NCI-H146 treated with DMSO at 0.1 percent for 48 hours (cell line): ENCODE measurements around the gene UBN1.
"Not testable (repeated sequence)": the region's sequence is repeated elsewhere in the genome, so short reads cannot be mapped to it uniquely, and the experiment has no call there.

ENCODE experiments used
- DNase-seq: peaks from one replicate; lab custom pipeline; 2025; ENCODE audit not compliant: unreplicated experiment; lab: John Stamatoyannopoulos, UW

Gene UBN1

DNA sequence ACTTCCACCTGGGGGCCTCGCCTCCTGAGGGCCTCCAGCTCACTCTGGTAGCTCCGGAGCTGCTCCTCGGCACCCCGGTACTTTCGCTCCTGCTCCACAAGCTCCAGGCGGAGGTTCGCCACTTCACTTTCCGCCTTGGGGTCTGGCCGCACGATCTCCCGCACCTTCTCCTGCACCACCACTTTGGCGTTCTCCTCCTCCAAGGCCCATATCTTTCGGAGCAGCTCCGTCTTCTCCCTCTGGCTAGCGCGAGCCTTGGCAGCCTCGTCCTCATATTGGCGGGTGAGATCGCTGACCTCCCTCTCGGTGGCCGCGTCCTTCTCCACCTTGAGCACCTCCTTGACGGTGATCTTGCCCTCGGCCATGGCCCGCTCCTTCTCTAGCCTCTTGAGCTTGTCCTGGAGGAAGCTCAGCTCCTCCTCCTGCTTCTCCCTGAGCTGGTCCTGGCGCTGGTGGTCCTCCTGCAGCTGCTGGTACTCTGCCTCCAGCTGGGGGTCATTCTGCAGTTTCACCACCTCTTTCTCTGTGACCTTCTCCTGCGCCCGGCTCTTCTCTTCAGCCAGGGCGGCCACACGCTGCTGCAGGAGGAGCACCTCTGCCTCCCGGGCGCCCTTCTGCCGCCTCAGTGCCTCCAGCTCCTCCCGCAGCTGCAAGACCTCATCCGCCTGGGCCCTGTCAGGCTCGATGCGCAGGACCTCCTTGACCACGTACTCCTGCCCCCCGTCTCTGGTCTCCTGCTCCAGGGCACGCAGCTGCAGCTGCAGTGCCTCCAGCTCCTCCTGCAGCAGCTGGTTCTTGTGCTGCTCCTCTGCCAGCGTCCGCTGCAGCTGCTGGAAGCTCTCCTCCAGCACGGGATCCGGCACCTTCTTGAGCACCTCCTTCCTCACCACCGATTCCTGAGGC, 37.9 kb downstream of the UBN1 start:
- no peak for DNase-seq

DNA sequence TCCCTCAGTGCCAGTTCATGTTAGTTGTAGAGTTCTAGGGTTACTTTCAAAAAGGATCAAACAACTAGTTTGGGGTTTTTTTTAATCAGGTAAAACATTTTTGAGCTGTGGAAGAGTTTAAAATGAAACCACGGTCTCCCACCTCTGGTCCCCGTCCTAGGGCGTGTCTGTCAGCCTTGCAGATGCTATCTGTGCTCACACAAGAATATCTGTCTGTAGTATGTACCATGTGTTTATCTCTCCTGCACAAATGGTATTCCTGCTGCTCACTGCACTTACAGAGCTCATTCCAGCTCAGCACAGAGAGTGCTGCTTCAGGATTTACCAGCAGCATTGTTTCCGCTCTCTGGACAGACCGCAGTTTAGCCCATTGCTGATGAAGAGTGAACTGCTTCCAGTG, 38.9 kb downstream of the UBN1 start:
- DNase-seq: no peak

DNA sequence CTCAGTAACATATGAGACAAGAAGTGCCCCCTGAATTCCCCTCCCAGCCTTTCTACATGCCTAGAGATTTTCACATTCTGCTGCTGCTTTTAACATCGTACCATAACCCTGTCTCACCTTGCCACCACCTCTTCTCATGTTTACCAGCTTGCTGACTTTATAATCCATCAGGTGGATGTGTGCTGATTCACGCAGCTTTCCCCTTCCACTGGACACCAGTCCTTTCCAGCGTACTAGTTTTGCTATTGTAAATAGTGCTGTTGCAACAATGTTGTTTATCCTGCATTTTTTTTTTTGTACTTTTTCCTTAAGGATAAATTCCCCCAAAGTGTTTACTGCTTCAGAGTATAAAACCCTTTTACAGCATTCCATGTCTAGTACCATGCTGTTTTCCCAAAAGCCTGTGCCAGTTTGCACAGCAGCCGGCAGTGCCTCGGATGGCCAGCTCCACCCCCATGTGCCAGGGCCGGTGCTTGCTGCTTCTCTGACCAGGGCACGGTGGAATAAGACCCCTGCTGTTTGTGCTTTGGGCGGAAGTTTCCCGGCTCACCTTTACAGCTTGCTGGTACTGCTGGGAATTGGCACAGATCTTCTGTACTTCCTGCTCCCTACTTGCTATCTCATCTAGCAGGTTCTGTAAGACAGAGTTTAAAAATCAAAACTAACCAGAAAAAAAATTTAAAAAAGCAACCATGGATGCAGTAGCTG, 41.3 kb downstream of the UBN1 start:
- no peak for DNase-seq

DNA sequence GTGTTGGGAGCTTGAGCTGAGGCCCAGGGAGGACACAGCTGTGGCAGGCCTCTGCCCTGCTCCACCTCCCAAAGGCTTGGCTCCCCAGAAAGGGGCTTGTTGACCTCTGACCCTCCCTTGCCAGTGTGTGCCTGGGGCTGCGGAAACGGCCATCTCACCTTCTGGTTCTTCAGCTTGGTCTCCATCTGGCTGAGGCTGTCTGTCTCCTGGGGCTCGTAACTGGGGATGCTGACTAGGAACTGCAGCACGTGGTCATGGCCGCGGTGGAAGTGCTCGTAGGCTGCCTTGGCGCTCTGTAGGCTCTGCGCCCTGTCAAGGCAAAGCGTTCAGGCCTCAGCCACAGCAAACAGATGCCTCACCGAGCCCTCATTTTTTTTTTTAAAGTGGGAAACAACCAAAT, 42.7 kb downstream of the UBN1 start:
- no peak for DNase-seq

DNA sequence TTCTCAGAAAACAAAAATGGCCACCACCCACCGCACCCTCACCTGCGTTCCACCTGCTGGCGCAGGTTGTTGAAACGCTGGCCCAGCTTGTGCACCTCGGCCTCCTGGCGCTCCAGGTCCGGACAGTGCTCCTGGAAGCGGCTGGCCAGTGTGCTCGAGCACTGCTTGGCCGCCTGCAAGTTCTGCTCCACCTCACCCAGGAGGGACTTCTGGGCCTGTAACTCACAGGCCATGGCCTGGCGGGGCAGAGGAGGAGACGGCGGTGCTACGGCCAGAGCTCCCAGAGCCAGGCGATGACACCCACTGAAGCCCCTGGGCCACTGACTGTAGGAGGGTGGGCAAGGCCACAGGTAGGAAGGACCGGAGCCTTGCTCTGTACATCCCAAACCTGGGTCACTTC, 43.4 kb downstream of the UBN1 start:
- no peak for DNase-seq

DNA sequence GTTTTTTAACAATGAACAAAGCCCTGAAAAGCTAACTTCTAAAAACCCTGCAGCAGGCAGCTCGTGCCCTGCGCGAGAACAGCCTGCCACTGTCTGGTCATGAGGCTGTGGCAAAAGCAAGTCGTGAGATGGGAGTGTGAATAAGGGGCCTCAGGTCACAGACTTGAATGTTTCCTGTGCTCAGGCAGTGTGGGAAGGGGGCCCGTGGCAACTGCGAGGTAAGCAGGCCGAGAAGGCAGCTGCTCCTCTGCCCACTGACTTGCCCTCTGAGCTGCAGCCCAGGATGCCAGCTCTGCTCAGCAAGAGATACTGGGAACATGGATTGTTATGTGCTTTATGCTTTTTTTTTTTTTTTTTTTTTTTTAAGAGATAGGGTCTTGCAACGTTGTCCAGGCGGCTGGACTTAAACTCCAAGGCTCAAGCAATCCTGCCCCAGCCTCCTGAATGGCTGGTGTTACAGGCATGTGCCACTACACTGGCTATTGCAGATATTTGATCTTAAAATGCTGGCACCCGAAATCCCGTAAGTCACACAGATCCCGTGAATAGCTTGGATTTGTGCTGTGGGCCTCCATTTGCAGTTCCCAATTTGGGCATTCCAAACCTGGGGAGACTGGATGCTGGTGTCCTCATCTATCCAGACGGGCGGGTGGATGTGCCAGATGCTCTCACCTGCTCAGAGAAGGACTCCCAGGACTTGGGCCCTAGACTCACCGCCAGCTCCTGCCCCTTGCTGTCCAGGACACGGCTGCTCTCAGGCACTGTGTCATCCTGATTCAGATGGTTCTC, 44.0 kb downstream of the UBN1 start:
- no peak for DNase-seq

DNA sequence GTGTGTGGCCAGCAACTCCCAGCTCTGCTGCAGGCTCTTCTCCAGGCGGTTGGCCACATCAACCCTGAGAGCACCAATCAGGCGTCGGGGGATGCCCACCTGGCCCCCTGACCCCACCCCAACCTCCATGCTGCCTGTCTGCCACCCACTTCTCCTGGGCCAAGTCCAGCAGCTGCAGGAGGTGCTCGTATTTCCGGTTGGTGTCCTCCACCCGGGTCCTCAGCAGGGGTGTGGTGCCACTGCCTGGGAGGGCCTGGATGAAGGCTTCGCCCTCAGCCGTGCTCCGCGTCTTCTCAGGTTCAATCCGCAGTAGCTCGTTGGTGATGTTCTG, 44.6 kb downstream of the UBN1 start:
- no peak for DNase-seq

DNA sequence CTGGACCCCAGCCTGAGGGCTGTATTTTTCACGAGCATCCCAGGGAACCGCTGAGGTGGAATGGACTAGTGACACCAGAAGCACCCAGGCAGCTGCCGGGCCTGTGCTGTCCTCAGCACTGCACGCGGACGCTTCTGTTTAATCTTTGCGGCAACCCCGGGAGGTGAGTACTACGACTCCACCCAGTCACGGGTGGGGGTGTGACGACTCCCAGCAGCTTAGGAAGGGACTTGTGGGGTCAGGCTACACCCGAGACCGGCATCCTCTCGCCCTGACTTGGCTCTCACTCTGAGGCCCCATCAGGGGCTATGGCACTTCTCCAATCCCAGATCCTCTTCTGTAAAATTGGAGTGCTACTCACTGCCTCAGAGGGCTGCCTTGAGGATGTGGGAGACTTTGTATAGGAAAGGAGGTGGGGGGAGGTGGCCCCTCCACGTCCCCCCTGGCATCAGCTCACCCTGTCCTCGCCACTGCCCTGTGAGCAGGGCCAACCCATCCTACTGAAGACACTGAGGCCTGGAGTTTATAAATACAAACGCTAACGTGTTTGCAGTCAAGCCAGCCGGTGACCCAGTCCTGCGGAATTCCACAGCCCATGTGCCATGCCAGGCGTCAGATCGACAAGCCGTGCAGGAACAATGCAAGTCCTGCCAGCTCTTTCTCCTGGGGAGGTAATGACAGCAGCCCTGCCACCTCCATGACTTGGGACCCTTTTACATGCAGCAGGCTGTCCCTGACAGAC, 45.3 kb downstream of the UBN1 start:
- DNase-seq: no peak

DNA sequence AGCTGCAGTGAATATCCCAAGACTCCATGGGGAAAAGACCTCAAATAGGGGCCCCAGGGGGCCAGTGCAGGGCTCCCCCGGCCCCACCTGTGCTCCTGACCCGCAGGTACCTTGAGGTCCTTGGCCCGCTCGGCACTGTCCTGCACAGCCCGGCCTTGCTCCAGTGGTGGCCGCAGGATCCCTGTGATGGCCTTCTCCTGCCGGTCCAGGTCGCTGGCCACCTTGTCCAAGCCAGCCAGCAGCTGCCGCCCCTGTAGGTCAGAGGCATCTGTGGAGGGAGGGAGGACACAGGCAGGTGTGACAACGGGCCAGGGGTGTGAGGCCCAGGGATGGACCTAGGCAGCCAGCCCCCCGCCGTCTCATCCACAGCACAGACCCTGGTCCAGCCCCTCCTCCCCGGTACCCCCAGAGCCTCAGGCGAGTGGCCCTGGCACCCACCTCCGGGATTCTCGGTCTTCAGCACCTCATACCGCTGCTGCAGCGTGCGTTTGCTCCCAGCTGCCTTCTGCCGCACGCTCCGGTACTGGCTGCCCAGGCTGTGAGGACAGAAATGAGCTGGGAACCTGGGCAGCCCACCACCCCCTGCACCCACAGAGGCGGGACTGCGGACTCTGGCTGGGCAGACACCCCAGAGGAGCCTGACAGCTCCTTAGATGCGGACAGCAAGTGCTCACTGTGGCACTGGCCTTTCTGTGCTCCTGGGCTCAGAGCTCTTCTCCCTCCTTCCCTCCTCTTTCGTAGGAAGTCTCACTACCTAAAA, 46.0 kb downstream of the UBN1 start:
- no peak for DNase-seq

DNA sequence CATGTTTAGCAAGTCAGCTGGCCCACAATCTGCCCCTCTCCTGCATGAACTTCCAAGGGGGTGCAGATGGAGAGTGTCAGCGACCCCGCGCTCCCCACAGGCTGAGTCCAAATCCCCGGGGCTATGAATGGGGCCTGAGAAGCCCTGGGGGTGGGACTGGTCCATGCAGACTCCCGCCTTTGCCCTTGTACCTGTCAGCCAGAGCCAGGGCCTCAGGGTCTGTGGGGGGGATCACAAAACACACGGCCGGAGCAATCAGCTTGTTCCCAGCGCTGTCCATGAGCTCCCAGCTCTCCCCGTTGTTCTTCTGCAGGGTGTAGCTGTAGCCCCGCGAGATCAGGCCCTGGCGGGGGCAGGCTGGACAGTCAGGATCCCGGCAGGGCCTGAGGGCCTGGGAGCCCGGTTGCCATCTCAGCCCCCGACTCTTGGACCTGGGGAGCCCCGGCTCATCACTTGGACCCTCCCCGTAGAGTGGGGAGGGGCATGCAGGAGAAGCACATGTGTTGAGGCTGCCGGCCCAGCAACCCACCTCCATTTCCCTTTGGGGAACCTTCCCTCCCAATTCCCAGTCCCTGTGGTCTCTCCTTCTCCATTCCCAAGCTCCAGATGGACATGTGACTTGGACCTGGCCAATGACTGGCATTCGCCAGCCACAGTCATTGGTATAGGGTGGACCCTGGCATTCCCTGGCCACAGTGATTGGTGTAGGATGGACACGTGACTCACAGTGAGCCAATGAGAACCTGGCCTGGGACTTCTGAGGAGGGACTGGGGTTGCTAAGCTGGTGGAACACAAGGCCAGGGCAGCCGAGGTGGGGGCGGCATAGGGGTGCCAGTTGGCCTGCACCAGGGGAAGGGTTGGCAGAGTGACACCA, 47.2 kb downstream of the UBN1 start:
- DNase-seq: no peak

DNA sequence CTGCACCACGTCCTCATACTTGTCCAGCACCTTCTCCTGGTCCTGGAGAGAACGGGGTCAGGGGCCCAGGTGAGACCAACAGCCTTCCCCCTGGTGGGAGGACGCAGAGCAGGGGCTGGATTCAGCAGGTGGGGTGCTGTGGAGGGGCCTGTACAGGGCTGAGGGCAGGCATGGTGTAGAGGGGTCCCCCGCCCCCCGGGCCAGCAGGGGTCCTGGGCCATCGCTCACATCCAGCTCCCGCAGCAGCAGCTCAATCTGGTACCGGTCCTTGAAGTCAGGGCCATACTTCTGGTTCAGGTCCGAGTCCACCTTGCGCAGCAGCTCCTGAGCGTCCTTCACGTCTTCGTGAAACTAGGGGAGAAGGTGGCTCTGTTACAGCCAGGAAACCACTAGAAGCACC, 48.1 kb downstream of the UBN1 start:
- no peak for DNase-seq

DNA sequence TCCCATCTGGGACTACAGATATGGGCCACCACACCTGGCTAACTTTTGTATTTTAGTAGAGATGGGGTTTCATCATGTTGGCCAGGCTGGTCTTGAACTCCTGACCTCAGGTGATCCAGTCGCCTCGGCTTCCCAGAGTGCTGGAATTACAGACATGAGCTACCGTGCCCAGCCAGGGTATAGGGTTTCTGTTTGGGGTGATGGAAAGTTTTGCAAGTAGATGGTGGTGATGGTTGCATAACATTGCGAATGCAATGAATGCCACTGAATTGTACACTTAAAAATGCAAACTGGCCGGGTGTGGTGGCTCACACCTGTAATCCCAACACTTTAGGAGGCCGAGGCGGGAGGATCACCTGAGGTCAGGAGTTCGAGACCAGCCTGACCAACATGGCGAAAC, 49.5 kb downstream of the UBN1 start:
- not testable (repeated sequence) for DNase-seq

DNA sequence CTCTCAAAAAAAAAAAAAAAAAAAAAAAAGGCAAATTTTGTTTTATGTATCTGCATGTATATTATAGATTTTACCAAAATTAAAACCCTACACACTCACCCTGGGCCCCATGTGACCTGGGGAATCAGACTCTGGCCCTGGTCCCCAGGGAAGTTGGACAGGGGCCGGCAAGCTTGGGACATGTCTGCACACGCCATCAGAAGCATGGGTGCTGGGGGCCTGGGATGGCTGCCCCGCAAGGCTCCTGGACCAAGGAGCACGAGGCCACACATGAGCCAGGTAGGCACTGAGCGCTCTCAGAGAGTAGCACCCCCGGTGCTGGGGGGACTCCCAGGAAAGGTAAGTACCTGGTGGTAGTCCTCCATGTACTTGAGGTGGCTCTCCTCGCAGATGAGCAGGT, 50.0 kb downstream of the UBN1 start:
- no peak for DNase-seq

DNA sequence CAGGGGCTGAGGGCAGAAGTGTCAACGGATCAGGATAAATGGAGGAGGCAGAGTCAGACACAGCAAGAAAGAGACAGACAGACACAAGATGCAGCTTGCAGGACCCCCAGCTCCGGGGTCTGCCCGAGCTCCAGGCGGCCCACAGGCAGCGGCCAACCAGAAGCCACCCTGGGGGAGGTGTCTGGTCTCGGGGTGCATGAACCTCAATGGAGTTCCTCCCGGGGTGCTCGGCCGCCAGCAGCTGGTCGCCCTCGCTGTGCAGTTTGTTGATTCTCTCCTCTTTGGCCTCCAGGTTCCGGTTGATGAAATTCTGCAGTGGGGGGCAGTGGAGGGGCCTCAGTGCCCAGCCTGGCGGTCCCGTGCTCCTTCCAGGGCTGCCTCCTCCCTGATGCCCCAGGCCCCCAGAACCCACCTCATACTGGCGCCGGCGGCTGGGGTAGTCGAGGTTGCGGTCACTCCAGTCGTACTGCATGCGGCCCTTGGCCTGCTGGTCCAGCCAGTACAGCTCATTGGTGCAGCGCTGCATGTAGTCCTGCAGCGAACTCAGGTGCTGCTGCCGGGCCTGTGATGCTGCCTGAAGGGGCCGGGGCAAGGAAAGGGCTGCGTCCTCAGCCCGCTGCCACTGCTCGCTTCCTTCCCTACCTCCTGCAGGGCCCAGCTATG, 51.7 kb downstream of the UBN1 start:
- no peak for DNase-seq

DNA sequence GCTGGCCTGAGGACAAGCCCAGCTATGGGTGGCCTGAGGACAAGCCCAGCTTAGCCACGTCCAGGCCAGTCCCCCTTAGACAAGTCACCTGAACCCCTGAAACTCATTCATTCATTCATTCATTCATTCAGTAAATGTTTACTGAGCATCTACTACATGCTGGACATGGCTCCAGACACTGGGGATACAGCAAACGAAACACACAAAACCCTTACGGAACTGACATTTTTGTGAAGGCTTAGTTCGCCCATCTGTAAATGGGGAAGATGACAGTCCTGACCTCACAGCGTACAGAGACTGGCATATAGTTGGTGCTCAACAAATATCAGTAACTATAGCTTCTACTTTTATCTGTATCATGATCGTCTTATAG, 52.2 kb downstream of the UBN1 start:
- DNase-seq: no peak

DNA sequence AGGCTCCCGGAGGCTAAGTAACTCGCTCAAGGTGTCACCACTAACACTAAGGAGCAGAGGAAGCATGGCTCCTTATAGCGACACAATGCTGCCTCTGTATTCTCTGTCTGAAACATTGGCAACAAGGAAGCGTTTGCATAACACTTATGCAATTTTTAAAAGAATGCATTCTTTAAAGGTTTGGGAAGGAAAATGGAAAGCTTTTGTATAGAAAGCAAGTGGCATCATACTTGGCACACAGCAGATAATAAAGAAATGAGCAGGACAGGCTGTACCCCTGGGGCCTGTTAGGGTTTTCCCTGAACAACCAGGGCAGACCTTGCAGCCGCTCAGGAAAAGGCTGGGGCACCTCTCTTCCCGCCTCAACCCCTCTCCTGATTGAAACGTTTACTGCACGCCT, 52.8 kb downstream of the UBN1 start:
- no peak for DNase-seq

DNA sequence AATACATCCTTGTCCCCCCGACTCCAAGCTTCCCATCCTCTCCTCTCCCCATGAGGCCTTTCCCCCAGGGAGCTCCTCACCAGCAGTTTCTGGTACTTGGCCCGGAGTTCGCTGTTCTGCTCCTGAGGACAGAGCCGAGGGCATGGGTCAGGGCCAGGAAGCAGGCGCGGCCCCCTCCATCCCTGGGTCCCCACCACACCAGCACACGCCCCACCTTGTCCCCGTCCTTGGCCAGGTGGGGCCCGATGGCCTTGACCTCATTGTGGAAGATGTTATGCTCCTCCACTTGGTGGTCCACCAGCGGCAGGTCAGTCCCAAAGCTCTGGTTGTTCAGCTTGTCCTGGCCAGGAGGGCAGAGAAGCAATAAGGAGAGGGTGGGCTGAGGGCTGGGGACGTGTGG, 53.5 kb downstream of the UBN1 start:
- no peak for DNase-seq

DNA sequence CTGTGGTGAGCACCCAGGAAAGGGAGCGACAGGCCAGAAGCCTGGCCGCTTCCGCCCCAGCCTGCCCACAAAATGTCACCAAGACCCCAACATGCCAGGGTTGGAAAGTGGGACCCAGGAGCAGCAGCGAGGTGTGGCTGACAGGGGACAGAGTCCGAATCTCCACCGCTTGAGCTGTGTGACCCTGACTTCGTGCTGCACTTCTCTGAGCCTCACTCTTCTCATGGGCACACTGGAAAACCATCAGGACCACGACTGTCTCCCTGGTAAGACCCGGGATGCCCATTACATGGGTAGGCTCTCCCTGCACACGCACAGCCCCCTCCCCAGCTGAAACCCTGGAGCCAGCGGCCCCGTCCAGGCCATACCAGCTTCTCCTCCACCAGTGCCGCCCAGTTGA, 54.8 kb downstream of the UBN1 start:
- DNase-seq: no peak
